Prostate gland (tissue), 2 donors: ENCODE measurements around the gene TTC33.

ENCODE experiments used
- CTCF ChIP-seq, 4 experiments: fragments of 200-600 bp in 2 of 4; fragments of 450-650 bp in 2 of 4; sonication (generic) in 2 of 4; IDR thresholded peaks; 1 replicate in 3 of 4; 2 replicates in 1 of 4; pipeline ENCODE4 v1.5.1; 2016 to 2019; ENCODE audit warnings: antibody characterized with exemption in 4 of 4, mild to moderate bottlenecking in 2 of 4, moderate library complexity in 2 of 4
- POLR2A ChIP-seq: fragments of 450-650 bp; IDR thresholded peaks from one replicate; pipeline ENCODE4 v1.6.1; 2016; ENCODE audit warnings: antibody characterized with exemption, mild to moderate bottlenecking
- POLR2AphosphoS5 ChIP-seq: sonication (generic); formaldehyde crosslinking; IDR thresholded peaks from one replicate; pipeline ENCODE4 v1.6.1; 2017; ENCODE audit warnings: antibody characterized with exemption

- TF ChIP-seq CTCF (IDR thresholded peaks at IDR 0.05) (no peak), POLR2A (no peak), POLR2AphosphoS5 (no peak)
These were observed 90.0 kb downstream of the TTC33 start for GRCh38 chr5:40665635-40666298.
